CD4-positive, alpha-beta T cell treated with Interleukin-17A for 4 hours (primary cell): ENCODE data around the gene CEL.
"Not testable (repeated sequence)": the region's sequence is repeated elsewhere in the genome, so short reads cannot be mapped to it uniquely, and the experiment has no call there.

Source experiments
- DNase-seq: peaks from one replicate; pipeline ENCODE4 v3.0.0-alpha.2; 2020; ENCODE audit warnings: mixed read lengths

CEL gene

DNA sequence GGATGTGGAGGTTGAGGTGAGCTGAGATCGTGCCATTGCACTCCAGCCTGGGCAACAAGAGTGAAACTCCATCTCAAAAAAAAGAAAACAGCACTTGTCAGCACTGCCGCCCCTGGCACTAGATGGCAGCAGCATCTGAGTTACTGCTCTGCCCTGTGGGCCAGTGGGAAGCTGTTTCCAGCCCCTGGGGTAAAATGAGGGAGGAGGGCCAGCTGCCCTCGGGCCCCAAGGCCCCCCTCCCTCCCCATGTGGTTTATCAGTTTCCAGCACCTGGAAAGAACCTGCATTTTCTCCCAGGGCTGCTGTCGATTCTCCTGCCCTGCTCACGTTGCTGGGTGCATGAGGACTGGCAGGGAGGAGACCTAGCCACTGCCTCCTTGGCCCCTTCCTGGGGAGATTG is 13.2 kb upstream of the CEL start:
- DNase-seq = peak; percentile 54

- no peak for DNase-seq
These were observed 12.7 kb upstream of the CEL start for GRCh38 chr9:133049043-133049442.

DNA sequence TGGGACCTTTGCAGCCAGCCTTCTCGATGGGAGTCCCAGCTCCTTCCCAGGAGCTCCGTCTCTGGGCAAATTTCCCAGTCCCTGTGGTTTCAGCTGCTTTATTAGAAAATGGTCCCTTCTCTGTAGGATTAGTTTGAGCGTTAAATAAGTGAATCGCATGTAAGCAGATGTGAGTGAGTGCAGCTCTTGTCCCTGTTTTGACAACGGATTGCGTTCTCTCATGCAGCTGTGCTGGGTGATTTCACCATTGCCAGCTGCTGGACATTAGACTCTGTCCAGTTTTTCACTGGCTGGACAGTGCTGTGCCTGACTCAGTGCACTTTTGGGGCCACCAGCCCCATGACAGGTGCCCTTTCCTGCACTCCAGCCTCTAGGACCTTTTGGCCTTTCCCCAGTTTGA is 11.6 kb upstream of the CEL start:
- no peak for DNase-seq

GRCh38 chr9:133050781-133051180 is 11.0 kb upstream of the CEL start:
- no peak for DNase-seq

DNA sequence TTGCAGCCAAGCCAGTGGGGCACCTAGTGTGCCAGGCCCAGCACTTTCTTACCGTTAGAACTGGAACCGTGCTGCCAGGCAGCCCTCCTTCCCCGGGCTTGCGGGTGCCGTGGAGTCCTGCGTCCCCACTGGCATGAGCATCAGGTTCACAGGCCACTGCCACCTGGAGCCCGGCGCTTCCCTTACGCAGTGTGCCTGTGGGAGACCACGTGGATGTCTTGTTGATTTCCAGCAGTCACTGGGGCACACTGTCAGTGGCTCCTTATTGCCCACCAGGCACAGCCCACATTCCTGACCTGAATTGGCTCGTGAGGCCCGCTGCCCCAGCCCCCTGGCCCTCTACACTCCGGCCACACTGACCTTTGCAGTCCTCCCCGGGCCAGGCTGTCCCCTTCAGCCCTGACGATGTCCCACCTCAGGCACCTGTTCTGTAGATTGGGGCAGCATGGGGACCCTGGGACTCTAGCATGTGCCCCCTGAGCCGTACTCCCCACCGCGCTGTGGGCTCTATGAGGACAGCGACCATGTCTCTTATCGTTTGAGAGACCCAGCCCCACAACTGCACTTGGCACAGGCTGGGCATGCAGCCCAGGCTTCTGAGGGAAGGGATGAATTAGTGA is 10.4 kb upstream of the CEL start:
- DNase-seq = no peak

DNA sequence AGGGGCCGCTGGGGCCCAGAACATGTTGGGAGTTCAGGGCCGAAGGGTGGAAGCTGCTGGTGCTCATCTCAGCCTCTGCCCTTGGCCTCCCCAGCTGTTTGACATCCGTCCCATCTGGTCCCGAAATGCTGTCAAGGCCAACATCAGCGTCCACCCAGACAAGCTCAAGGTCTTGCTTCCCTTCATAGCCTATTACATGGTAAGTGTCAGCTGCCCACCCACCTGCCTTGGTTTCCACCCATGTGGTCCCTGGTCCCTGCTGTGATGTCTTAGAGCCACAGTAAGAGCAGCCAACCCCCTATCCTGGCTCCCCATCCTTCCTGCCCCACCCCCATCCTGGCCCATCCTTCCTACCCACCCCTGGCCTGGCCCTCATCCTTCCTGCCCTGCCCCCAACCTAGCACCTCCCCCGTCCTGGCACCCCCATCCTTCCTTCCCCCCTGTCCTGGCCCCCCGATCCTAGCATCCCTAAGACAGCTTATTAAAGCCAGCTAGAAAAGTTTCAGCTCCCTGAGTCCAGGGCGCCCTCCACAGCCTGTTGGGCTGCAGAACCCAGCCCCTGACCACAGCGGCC is 9.7 kb upstream of the CEL start:
- no peak for DNase-seq

DNA sequence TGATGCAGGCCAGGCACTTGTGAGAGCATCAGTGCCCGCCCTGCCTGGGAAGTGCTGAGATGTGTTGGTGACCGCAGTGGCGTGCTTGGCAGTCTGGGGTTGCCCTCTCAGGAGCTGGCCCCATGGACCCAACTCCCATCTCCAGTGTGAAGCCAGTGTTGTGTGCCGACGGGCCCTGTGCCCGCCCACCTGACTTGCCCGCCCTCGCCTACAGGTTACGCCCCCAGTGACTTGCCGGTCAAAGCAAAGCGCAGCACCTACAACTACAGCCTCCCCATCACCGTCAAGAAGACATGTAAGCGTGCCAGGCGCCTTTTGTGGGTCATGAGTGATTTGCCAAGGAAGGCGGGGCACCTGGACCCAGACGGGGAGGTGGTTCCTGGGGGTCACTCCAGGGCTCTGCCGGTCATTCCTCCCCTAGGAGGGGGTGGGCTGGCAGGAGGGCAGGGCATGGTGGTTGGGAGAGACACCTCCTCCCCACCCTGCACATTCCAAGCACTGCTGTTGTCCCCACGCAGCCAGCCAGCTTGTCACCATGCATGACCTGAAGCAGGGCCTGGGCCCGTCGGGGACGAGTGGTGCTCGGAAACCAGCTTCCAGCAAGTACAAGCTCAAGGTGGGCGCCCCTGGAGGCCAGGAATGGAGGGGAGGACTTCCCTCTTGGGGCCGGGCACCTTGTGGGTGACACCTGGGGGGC is 7.4 kb upstream of the CEL start:
- DNase-seq = no peak

GRCh38 chr9:133054966-133055365 is 6.8 kb upstream of the CEL start:
- DNase-seq = no peak

DNA sequence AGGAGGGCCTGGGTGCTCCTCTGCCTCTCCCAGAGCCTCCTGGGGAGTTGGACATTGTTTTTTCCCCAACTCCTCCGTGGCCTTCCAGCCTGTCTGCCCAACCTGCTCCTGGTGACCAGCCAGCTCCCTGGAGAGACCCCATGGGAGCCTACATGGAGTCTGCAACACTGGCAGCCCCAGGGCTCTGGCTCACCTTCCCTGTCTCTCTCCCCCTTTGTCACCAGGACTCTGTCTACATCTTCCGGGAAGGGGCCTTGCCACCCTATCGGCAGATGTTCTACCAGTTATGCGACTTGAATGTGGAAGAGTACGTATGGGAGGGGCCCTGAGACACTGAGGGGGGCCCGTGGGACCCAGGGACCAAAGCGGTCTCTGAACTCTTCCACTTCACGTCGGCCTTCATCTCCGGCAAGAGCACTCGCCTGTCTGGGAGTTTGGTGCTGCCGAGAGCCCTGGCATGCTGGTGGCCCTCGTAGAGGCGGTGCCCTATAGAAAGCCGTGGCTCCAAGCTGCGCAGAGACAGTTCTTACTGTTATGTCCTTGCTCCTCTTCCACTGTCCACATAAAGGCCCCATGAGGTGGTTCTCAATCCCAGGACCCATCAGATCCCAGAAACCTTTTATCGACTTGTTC is 5.9 kb upstream of the CEL start:
- no peak for DNase-seq

GRCh38 chr9:133056533-133056932 is 5.2 kb upstream of the CEL start:
- DNase-seq = peak; percentile 37

- DNase-seq = peak; percentile 57
These were observed 4.8 kb upstream of the CEL start for GRCh38 chr9:133057006-133057405.

DNA sequence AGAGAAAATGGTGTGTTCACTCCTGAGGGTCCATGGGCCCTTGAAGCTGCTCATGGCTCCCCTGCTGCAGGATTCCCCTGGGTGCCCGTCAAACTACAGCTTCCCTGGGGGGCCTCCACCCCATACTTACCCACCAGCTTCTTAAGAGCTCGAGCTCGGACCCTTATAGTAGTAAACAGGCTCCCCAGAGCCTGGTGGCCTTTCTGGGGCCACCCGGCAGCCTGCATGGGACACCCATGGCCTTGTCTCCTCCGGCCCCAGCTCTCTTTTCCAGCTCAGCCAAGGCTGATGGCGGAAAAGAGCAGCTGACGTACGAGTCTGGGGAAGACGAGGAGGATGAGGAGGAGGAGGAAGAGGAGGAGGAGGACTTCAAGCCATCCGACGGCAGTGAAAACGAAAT is 4.2 kb upstream of the CEL start:
- DNase-seq = no peak

DNA sequence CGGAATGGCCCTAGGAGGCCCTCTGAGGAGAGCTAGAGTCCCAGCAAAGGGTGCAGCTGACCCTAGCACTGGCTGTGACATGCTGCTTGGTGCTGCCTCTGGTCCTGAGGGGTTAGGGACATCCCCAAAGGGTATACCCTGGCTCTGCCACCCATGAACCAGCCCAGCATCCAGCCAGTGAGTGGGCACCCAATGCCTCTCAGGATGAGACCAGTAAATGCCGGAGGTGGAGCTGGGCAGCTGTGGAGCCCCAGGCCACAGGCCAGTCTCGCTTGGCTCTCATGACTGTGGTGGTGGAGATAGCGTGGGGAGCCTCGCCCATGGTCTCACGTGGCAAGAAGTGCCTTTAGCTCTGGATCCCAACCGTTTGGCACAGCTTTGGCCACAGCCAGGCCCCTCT is 3.7 kb upstream of the CEL start:
- DNase-seq = no peak

DNA sequence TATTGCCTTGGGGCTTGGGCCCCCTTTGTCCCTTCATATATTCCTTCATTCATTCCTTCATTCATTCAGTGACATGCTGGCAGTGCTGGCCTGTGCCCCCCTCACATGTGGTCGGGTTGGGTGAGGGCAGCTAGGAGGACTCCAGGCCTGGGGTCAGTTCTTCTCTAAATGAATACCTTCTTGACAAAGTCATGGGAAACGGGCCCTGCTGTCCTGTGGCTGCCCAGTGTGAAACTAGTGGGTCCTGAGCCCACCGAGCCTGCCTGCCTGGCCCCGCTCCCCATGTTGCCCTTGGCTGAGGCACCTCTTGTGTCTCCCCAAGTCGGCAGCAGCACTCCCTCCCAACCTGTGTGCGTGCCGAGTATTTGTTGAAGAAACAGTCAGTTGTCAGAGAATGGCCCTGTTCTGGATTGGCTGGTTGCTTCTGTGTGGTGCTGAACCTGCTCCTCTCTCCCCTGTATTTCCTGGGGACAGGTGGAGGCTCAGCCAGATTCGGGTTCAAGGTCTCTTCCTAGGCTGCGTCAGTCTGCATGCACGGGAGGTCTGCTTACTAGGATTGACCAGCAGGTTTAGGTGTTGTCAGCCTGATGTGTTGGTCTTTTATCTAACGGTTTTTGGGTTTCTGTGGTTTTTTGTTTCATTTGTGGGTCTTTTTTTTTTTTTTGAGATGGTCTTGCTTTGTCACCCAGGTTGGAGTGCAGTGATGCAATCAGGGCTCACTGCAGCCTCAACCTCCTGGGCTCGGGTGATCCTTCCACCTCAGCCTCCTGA is 3.0 kb upstream of the CEL start:
- DNase-seq = peak; percentile 10

- DNase-seq = peak; percentile 42
These were observed 2.2 kb upstream of the CEL start for GRCh38 chr9:133059623-133060022.

DNA sequence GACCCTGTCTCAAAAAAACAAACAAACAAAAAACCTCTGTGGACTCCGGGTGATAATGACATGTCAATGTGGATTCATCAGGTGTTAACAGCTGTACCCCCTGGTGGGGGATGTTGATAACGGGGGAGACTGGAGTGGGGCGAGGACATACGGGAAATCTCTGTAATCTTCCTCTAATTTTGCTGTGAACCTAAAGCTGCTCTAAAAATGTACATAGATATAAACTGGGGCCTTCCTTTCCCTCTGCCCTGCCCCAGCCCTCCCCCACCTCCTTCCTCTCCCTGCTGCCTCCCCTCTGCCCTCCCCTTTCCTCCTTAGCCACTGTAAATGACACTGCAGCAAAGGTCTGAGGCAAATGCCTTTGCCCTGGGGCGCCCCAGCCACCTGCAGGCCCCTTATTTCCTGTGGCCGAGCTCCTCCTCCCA is 1.4 kb upstream of the CEL start:
- peak; percentile 39 for DNase-seq

DNA sequence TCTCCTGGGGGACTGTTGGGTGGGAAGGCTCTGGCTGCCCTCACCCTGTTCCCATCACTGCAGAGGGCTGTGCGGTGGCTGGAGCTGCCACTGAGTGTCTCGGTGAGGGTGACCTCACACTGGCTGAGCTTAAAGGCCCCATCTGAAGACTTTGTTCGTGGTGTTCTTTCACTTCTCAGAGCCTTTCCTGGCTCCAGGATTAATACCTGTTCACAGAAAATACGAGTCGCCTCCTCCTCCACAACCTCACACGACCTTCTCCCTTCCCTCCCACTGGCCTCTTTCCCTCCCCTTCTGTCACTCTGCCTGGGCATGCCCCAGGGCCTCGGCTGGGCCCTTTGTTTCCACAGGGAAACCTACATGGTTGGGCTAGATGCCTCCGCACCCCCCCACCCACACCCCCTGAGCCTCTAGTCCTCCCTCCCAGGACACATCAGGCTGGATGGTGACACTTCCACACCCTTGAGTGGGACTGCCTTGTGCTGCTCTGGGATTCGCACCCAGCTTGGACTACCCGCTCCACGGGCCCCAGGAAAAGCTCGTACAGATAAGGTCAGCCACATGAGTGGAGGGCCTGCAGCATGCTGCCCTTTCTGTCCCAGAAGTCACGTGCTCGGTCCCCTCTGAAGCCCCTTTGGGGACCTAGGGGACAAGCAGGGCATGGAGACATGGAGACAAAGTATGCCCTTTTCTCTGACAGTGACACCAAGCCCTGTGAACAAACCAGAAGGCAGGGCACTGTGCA is 590 bp upstream of the CEL start:
- not testable (repeated sequence) for DNase-seq

GRCh38 chr9:133062569-133062968 is 788 bp downstream of the CEL start:
- not testable (repeated sequence) for DNase-seq

- no peak for DNase-seq
These were observed 1.3 kb downstream of the CEL start for GRCh38 chr9:133063159-133063499.

GRCh38 chr9:133063500-133064231 is 1.9 kb downstream of the CEL start:
- DNase-seq = no peak

DNA sequence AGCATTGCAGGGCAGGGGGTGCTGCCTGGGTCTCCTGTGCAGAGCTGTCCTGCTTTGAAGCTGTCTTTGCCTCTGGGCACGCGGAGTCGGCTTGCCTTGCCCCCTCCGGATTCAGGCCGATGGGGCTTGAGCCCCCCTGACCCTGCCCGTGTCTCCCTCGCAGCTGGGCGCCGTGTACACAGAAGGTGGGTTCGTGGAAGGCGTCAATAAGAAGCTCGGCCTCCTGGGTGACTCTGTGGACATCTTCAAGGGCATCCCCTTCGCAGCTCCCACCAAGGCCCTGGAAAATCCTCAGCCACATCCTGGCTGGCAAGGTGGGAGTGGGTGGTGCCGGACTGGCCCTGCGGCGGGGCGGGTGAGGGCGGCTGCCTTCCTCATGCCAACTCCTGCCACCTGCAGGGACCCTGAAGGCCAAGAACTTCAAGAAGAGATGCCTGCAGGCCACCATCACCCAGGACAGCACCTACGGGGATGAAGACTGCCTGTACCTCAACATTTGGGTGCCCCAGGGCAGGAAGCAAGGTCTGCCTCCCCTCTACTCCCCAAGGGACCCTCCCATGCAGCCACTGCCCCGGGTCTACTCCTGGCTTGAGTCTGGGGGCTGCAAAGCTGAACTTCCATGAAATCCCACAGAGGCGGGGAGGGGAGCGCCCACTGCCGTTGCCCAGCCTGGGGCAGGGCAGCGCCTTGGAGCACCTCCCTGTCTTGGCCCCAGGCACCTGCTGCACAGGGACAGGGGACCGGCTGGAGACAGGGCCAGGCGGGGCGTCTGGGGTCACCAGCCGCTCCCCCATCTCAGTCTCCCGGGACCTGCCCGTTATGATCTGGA is 2.7 kb downstream of the CEL start:
- no peak for DNase-seq
